Right cardiac atrium (tissue), 5 donors: ENCODE results near the gene DPM1. TPM values are rescaled to one million over a fixed set of nuclear protein-coding genes. Genes with fewer than 3 reads are reported as not detected.

ENCODE experiments used
- ATAC-seq, 2 donors: fragments of 200-7000 bp; cut with Tn5 transposase; one replicate each; pipeline versions ENCODE4 v1.8.0 to v1.9.1; 2020; ENCODE audit warnings: moderate library complexity in 2 of 2, mild to moderate bottlenecking in 1 of 2
- DNase-seq, 3 donors: peaks; one replicate each; pipeline ENCODE4 v3.0.0-alpha.2; 2020
- H3K27ac ChIP-seq: one replicate; pipeline ENCODE4 v1.5.1; 2013; ENCODE audit warnings: mild to moderate bottlenecking, low read length, control low read depth, moderate library complexity
- H3K27me3 ChIP-seq: one replicate; pipeline ENCODE4 v1.6.1; 2013; ENCODE audit not compliant: control insufficient read depth, insufficient read depth
- H3K4me1 ChIP-seq: one replicate; pipeline ENCODE4 v1.6.1; 2013; ENCODE audit warnings: low read length; ENCODE audit not compliant: control insufficient read depth, insufficient read depth
- H3K4me3 ChIP-seq: one replicate; pipeline ENCODE4 v1.5.1; 2013; ENCODE audit warnings: low read length, control low read depth
- H3K9me3 ChIP-seq: one replicate; pipeline ENCODE4 v1.6.1; 2013; ENCODE audit warnings: low read length; ENCODE audit not compliant: control insufficient read depth
- WGBS: extraction: QIAGEN DNeasy Blood & Tissue Kit; methylation state at CpG from one replicate; pipeline ENCODE4 v1.1.7; 2013; 5-methylcytosine and 5-hydroxymethylcytosine counted together
- intact Hi-C, 4 donors: fragments of 100-400 bp; cut with DNase I; formaldehyde crosslinking; loops; one replicate each; pipeline versions ENCODE4 v1.11.0 to v1.14.0; 2022 to 2023
- long read RNA-seq, 4 donors: library from polyadenylated mRNA; unstranded; transcript quantifications; one replicate each; pipeline ENCODE4 v2.0.0, GENCODE V29; 2020 to 2021
- polyA plus RNA-seq: library from polyadenylated mRNA; stranded (reverse); fragments of 200-250 nt; gene quantifications from one replicate; pipeline ENCODE4 v1.2.3, GENCODE V29; 2013
- total RNA-seq, 4 donors: library from RNA; stranded (reverse); fragmentation: NEBNext Ultra II Directional; extraction: Animal tissue kit (Norgen Biotek cat#: 25700); gene quantifications; one replicate each; pipeline ENCODE4 v1.2.1, GENCODE V29; 2021
- donor health status: healthy with polysubstance abuse.
- donor health status: DM: no; HTN: yes; CAD: no.
- donor health status: DM: no; HTN: no; CAD: no.
- donor health status: DM: no; HTN: yes; CAD: no; lungs with severe emphysema.
- donor health status: DM: yes; HTN: yes; CAD: no.

The DPM1 gene
- total RNA-seq (10 to 100 TPM; 36.1 to 43.0 (median 40.2) TPM), polyA plus RNA-seq (61.2 TPM)
- long read RNA-seq, donor 1, partial matches to known transcripts: 2 of 6 reads
- long read RNA-seq, donor 1, other reads (novel, unspliced or antisense): 2 of 6 reads
- long read RNA-seq, donor 2, transcript DPM1-203 (9 exons, 1,075 nt): major isoform, 10 of 15 reads
- long read RNA-seq, donor 2, partial matches to known transcripts: 0 of 15 reads
- long read RNA-seq, donor 2, other reads (novel, unspliced or antisense): 4 of 15 reads
- long read RNA-seq, donor 3, transcript DPM1-203 (9 exons, 1,075 nt): major isoform, 10 of 19 reads
- long read RNA-seq, donor 3, partial matches to known transcripts: 0 of 19 reads
- long read RNA-seq, donor 3, other reads (novel, unspliced or antisense): 8 of 19 reads
- long read RNA-seq, donor 4, transcript DPM1-203 (9 exons, 1,075 nt): major isoform, 8 of 13 reads
- long read RNA-seq, donor 4, partial matches to known transcripts: 0 of 13 reads
- long read RNA-seq, donor 4, other reads (novel, unspliced or antisense): 3 of 13 reads

DNA sequence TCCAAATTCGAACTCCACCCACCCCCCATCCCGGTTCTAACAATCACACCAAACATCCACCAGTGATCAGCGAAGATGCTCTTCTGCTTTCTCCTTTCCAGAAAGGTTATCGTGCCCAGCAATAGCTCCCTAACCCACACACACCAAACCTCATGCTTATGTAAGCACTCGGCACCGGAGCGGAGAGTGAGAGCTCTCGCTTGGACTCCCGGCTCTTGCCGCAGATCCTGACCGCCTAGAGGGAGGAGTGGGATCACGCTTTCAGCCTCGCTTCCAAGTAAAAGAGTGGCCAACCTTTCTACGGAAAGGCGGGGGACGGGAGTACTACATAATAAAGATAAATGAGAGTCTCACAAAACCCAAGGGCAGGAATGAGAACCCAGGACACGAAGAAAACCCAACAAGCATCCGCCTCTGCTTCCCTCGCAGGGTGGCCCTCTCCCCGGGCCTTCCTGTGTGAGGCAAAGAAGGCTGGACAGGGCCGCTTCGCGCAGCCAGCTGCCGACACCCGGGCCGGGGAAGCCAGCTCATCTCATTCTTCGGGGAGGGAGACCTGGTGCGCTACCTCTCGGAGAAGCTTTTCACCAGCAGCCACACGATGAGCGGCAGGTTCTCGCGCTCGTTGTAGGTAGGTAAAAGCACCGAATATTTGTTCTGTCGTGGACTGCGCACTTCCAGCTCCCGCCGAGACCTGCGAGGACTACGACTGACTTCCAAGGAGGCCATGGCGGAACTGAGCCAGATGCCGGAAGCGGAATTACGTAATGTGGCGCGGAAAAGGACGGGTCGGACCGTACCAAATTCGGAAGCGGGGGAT is at the start of gene DPM1:
TSS of gene DPM1 (minus strand) at position 735 of the 817 bp plus-strand sequence. CDS start at position 726, 9 bp downstream.
- peaks cover 12% of the 10 kb centered on the region for H3K4me1 ChIP-seq
- under 1% methylated on average over 52 of the region's 52 CpGs for WGBS
- H3K27me3 ChIP-seq: no peaks in the 10 kb centered on the region
- ATAC-seq: peak; percentile 91
- H3K27ac ChIP-seq: peak within 1 kb of the TSS; percentile 97
- peak within 1 kb of the TSS; percentile 63 for H3K4me3 ChIP-seq
- peak; percentile 88 to 94 (median 94) for DNase-seq
- intact Hi-C loops: loop anchor here in 1 of 4 donors (10.0 kb wide), 1 partner anchor 163 kb away; the partner anchor contains the start of gene BCAS4
- H3K9me3 ChIP-seq: no peaks in the 10 kb centered on the region

GRCh38 chr20:51005214-51005613 is 46.9 kb upstream of the DPM1 start:
- no peak overlapping the region for H3K27ac ChIP-seq
- 90% methylated on average over 7 of the region's 7 CpGs for WGBS
- intact Hi-C loops: no loop called here
- H3K27me3 ChIP-seq: no peaks in the 10 kb centered on the region
- no peaks in the 10 kb centered on the region for H3K4me1 ChIP-seq
- H3K4me3 ChIP-seq: no peak overlapping the region
- ATAC-seq (no peak), DNase-seq (no peak)
- H3K9me3 ChIP-seq: no peaks in the 10 kb centered on the region

- Histone ChIP-seq H3K27ac (no peak overlapping the region), H3K4me3 (no peak overlapping the region), H3K27me3 (no peaks in the 10 kb centered on the region), H3K4me1 (no peaks in the 10 kb centered on the region), H3K9me3 (no peaks in the 10 kb centered on the region)
- intact Hi-C loops: no loop called here
- ATAC-seq: no peak
- DNase-seq: no peak
- 95% methylated on average over 9 of the region's 9 CpGs for WGBS
Measured at GRCh38 chr20:51004781-51005180, 46.4 kb upstream of the DPM1 start.

DNA sequence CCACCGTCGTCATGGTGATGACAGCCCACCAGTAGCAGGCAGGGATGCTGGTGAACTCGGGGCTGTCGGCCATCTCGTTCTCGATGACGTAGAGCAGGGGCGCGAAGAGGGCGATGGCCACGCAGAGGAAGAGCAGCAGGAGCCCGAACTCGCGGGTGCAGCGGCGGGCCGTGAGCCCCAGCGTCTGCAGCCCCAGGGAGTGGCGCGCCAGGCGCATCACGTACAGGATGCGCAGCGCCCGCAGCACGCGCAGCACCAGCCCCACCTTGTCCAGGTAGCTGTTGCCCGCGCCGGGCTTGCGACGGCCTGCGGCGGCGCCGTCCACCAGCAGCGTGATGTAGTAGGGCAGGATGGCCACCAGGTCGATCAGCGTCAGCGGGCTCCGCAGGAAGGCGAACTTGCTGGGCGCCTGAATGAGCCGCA is 46.0 kb upstream of the DPM1 start:
- Histone ChIP-seq H3K27me3 (no peaks in the 10 kb centered on the region), H3K4me1 (no peaks in the 10 kb centered on the region), H3K9me3 (no peaks in the 10 kb centered on the region), H3K4me3 (no peak overlapping the region), H3K27ac (no peak overlapping the region)
- ATAC-seq (no peak), DNase-seq (peak in 1 of 3 donors; percentile 52)
- 93% methylated on average over 44 of the region's 44 CpGs for WGBS
- intact Hi-C loops: no loop called here

DNA sequence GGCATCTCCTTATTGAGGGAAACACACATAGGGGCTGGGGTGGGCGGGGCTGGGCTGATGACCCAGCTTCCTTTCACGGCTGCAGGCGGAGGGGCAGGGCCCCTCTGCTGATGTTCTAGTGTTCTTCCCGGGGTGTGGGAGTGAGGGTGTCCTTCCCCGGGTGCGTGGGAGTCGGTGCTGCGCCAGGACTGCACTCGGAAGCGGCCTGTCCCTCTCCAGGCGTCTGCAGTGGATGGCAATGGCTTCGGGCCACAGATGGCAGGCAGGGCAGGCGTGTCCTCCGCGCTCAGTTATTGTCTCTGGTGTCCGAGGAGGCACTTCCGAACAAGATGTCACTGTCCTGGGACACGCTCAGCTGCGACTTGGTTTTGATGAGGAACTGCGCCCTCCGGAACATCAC is 45.4 kb upstream of the DPM1 start:
- Histone ChIP-seq H3K9me3 (no peaks in the 10 kb centered on the region), H3K27me3 (no peaks in the 10 kb centered on the region), H3K4me3 (no peak overlapping the region), H3K4me1 (no peaks in the 10 kb centered on the region), H3K27ac (no peak overlapping the region)
- no peak for DNase-seq
- intact Hi-C loops: no loop called here
- 66% methylated on average over 21 of the region's 21 CpGs for WGBS
- no peak for ATAC-seq

DNA sequence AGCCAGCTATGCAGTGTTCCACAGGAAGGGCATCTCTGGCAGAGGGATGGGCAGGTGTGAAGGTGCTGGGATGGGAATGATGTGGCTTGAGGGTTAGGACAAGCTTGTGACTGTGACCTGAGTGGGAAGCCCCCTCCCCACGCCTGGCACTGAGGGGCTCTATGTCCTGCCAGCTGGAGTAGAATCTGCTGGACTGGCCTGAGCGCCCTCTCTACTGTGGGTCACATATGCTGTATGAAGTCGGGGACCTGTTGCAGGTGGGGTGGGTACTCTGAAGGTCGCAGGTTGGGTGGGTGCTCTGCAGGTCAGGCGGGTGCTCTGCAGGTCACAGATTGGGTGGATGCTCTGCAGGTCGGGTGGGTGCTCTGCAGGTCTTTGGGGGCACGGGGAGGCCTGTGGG is 44.3 kb upstream of the DPM1 start:
- Histone ChIP-seq H3K9me3 (no peaks in the 10 kb centered on the region), H3K27ac (no peak overlapping the region), H3K27me3 (no peaks in the 10 kb centered on the region), H3K4me3 (no peak overlapping the region), H3K4me1 (no peaks in the 10 kb centered on the region)
- no peak for DNase-seq
- no peak for ATAC-seq
- 83% methylated on average over 7 of the region's 7 CpGs for WGBS
- intact Hi-C loops: no loop called here

- ATAC-seq (no peak), DNase-seq (no peak)
- Histone ChIP-seq H3K27me3 (no peaks in the 10 kb centered on the region), H3K4me1 (no peaks in the 10 kb centered on the region), H3K4me3 (no peak overlapping the region), H3K9me3 (no peaks in the 10 kb centered on the region), H3K27ac (no peak overlapping the region)
- intact Hi-C loops: no loop called here
- 80% methylated on average over 20 of the region's 20 CpGs for WGBS
Measured at GRCh38 chr20:51001430-51002265, 43.3 kb upstream of the DPM1 start.

- WGBS: 92% methylated on average over 4 of the region's 4 CpGs
- Histone ChIP-seq H3K4me1 (no peaks in the 10 kb centered on the region), H3K27ac (no peak overlapping the region), H3K9me3 (no peaks in the 10 kb centered on the region), H3K4me3 (no peak overlapping the region), H3K27me3 (no peaks in the 10 kb centered on the region)
- ATAC-seq (no peak), DNase-seq (no peak)
- intact Hi-C loops: loop anchor here in 1 of 4 donors (5.0 kb wide), 1 partner anchor 298 kb away; no protein-coding TSS in a partner anchor
Measured at GRCh38 chr20:50999355-50999754, 41.0 kb upstream of the DPM1 start.

- DNase-seq: no peak
- H3K4me3 ChIP-seq: no peak overlapping the region
- 42% methylated on average over 10 of the region's 10 CpGs for WGBS
- no peak overlapping the region for H3K27ac ChIP-seq
- H3K27me3 ChIP-seq: no peaks in the 10 kb centered on the region
- H3K4me1 ChIP-seq: no peaks in the 10 kb centered on the region
- intact Hi-C loops: loop anchor here in 1 of 4 donors (5.0 kb wide), 1 partner anchor 300 kb away; no protein-coding TSS in a partner anchor
- no peak for ATAC-seq
- peaks cover 3% of the 10 kb centered on the region for H3K9me3 ChIP-seq
Measured at GRCh38 chr20:50996901-50997865, 38.9 kb upstream of the DPM1 start.
